ENCODE results near the gene KPNA5.
"Not testable (repeated sequence)": the region's sequence is repeated elsewhere in the genome, so short reads cannot be mapped to it uniquely, and the experiment has no call there.

The KPNA5 gene

DNA sequence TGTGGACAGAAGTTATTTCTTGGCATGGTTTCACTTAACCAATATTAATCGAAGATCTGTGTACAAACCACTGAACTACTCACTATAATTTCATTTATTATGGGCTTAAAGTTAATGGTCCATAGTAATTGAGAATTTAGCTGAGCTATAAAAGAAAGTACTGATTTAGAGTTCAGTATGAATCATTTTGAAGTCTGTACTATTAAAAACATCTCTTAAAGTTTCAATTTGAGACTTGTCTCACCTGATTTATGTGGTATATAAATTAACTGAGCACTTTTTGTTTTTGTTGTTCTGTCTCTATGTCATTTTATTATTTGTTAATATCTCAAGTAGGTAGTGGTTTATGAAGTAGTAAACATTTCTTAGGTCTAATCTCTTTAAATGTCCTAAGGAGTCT, 24.9 kb downstream of the KPNA5 start:
- no peak for DNase-seq

DNA sequence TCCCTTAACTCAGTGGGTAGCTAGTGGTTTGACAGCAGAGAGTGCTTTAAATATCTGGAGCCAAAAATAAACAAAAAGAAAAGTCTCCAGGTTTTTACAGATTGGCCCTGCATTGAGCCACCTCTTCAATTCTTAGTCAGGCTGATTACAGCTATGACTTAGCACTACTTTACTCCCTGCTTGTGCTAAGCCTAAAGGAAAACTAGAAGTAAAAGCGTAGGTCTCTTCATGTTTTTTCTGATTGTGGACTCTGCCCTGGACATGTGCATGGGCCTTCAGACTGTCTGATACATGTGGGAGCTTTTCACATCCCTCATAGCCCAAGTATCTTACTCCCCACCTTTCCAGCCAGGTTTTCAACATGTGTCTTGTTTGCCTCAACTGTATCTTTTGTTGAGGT, 33.3 kb downstream of the KPNA5 start:
- DNase-seq, result no peak

DNA sequence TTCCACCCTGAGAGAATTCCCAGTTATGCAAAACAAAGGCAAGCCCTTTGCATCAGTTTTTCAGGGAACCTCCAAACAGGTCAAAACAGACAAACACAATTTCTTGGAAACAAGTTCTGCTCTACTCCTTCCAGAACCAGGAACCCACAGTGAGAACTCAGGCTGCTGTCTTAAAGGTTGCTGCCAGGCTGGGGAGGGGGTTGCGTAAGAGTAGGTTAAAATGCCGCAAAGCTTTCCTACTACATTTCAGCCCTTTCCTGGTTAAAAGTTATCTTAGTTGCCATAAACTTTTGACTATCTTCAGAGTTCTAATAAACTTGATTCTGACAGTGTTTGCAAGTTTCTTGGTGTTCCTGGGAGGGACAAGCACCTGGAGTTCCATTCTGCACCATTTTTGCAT, 33.8 kb downstream of the KPNA5 start:
- DNase-seq, result no peak

DNA sequence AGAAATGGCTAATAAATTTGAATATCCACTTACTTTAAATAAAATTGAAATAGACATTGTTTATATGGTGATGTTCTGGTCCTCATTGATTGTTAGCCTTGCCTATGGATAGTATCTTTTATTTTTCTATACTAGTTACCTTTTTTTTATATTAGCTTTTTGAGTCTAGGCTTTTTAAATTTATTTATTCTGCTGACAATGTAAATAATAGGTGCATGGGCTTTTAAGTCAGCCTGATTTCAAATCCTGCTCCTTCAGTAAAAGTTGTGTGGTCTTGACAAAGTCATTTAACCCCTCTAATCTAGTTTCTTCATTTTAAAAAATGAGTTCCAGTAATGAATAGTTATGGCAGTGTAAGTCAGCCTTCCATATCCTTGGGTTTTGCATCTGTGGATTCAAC, 45.9 kb downstream of the KPNA5 start:
- no peak for DNase-seq

DNA sequence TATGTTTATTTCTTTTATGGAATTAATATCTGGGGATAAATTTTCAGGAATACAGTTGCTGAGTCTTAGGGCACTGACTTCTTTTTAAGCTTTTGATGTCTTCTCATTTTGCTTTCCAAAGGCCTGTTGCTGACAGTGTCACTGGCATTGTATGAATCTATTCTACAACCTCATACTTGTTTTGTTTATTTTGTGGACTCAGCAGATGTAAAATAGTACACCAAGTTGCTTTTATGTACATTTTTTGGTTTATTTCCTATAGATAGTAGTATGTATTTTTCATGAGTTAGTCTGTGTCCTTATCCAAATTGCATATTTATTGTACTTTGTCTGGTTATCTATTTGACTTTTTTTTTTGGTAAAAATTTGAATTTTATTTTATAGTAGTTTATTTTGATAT, 49.5 kb downstream of the KPNA5 start:
- no peak for DNase-seq

DNA sequence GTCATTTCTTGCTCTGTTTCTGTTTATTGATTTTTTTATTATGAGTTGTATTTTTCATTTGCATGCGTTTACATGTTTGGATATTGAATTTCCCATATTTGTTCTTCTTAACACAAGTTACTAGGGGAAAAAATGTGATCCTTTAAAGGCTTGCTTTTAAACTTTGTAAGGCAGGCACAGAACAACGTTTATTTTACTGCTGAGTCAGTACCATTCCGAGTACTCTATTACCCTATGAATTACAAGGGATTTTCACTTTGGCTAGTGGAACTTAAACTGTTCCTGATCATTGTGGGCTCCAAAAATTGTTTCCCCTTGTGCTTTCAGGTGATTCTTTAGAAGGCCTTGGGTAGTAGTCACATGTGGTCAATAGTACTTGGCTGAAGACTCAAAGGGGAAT, 56.0 kb downstream of the KPNA5 start:
- no peak for DNase-seq

DNA sequence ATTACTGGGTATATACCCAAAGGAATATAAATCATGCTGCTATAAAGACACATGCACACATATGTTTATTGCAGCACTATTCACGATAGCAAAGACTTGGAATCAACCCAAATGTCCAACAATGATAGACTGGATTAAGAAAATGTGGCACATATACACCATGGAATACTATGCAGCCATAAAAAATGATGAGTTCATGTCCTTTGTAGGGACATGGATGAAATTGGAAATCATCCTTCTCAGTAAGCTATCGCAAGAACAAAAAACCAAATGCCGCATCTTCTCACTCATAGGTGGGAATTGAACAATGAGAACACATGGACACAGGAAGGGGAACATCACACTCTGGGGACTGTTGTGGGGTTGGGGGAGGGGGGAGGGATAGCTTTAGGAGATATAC, 59.5 kb downstream of the KPNA5 start:
- not testable (repeated sequence) for DNase-seq

DNA sequence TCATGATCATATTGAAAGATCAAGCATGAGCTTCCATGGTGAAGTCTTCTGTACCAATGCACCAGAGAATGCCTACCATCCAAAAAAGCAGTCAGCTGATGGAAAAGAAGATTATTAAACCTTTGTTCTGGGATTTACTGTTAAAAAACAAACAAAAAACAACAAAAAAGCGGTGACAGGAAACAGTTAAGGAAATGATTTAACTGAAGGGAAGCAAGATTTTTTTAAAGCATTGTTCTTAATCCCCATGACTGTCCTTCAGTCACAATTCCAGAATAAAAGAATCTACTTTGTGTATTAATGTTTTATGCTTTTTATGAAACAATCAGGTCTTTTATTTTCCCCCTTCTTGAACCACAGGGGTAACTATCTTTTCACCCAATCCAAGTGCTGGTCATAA, 60.6 kb downstream of the KPNA5 start:
- no peak for DNase-seq

DNA sequence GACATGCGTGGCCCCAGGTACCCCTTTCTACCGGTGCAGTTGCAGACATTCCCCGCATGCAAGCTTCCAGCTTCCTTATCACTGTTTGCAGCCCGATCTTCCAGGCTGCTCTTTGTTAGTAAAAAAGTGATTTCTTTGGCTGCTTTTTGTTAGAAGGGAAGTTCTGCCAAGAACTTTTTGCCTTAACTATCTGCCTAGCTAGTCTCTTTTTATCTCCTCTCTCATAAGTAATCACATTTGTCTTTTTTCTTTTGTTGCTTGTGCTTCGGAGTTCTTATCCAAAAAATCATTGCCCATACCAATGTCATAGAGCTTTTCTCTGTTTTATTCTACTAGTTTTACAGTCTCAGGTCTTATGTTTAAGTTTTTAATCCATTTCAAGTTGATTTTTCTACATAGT, 64.2 kb downstream of the KPNA5 start:
- DNase-seq, result no peak

DNA sequence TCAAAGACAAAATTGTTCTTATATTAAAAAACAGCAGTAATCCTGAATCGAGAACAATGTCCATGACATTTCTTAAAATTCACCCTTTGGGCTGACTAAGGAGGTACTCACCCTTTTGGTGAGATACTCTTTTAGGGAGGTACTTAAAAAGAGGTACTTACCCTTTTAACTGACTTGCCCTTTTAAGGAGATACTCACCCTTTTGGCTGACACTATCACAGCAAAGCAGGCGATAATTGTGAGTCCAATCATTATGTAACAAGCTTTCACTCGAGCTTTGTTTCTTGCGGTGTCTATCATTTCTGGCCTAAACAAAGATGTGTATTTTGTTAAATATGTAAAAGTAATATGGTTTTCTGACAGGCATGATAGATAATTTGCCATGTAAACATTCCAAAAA, 80.8 kb downstream of the KPNA5 start:
- no peak for DNase-seq

DNA sequence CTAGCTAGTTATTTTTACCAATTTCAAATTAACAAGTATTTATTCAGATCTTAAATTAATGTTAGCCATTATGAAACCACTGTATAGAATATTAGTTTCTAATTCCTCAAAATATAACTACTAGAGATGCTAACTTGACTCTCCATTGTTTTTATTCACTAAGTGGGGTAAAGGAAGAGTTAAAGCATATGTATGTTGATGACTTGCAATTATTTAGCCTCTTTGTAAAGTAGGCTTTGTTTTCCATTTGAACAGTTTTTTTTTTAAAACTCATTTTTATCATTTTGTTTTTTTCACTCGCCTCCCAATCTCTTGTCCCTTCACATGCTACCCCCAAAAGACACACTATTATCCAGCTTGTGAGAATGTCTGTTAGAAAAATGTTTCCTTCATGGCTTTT, 81.2 kb downstream of the KPNA5 start:
- no peak for DNase-seq

DNA sequence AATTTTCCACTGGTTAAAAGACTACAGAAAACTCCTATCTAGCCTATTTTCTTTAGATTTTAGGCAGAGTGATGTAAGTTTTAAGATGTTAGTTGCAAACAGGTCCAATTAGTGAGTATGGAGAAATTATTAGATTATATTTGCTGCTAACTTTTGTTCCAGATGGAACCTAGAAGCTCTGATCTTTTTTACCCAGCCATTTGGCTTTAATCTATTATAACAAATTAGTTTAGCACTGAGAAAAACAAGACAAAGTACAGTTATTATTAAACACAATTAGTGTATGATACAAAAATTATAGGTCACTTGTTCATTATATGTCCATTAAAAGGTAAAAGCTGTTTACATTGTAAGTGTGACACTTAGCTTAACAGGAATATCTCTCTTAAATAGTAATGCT, 82.0 kb downstream of the KPNA5 start:
- DNase-seq, result no peak

DNA sequence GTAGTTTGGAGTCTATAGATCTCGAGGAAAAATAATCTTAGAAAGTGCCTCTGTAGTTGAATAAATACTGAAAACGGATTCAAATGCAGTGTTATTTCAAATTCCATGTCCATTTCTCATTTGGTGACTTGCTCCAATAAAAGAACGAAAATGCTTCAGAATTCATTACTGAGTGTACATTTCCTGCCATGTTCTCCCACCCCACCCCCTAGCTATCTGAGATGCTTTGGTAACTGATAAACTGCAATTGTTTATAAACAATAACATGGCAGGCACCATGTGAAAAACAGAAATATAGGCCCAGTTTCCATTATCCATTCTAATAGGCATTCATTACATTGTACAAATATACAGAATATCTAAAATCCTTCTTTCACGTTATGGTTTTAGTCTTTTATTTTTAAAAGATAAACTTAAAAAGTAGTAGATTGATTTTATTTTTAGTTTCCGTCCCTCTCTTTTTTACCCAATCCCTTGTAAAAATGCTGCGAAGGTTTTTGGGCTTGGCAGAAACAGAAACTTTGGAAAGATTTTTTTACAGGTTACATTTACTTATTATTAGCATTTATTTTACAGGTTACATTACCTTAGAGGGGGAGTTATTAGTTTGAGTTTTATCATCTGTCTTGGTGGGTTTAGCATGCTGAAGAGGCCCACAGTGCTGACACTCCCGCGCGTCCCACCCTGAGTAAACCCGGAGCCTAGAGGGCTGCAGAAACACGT, 83.1 kb downstream of the KPNA5 start:
- DNase-seq, result no peak

DNA sequence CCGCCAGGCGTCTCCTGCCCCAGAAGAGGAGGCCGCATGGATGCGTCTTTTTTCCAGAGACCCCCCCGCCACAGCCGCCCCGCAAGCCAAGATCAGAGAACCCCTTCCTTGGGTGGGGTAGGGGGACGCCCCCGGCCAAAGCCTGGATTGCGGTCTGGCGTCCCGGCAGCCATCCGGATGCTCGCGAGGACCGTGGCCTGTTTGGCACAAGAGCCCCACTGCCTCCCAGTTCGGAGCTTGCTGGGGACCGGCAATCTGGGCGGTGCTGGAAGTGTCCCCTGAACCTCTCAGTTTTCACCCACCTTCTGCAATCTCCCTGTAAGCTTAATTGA, 83.6 kb downstream of the KPNA5 start:
- no peak for DNase-seq

DNA sequence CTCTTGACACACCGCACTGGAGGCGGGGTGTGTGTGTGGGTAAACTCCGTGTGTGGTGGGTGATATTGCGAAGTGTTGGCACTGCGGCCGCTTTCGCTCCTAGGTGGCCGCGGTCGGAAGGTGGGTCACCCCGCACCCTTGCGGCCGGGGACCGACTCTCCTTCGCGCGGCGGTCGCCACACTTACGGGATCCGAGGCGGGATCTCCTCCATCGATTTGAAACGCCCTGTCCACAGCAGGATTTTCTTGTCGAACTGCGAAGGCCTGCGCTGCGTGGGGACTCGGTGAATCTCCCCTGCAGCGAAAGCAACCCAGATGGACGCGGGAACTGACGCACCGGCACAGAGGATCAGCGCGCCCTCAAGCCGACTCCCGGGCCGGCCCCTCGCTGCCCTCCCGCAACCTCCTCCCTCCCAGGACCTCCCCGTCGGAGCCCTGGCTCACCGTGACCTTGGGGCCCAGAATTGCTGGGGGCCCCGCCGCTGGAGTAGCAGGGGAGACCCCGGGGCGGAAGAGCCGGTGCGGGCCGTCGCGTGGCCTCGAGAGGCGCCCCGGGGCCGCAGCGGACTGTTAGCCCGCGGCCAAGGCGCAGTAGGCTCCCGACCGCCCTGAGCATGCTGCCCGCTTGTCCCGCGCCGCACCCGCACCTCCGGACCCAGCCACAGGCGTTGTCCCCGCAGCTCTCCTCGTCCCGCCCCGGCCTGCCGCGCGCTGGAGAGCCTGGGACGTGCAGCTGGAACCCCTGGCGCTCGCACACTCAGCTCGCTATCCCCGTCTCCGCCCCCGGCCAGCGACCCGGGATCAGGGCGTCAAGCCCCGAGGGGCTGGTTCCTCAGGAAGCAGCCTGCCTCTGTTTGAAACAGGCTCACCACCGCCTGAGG, 84.2 kb downstream of the KPNA5 start, which contains the start of gene FAM162B:
Gene FAM162B (minus strand): TSS at position 759 of the 881 bp plus-strand sequence. CDS start 143 bp downstream, at position 616.
- no peak for DNase-seq

DNA sequence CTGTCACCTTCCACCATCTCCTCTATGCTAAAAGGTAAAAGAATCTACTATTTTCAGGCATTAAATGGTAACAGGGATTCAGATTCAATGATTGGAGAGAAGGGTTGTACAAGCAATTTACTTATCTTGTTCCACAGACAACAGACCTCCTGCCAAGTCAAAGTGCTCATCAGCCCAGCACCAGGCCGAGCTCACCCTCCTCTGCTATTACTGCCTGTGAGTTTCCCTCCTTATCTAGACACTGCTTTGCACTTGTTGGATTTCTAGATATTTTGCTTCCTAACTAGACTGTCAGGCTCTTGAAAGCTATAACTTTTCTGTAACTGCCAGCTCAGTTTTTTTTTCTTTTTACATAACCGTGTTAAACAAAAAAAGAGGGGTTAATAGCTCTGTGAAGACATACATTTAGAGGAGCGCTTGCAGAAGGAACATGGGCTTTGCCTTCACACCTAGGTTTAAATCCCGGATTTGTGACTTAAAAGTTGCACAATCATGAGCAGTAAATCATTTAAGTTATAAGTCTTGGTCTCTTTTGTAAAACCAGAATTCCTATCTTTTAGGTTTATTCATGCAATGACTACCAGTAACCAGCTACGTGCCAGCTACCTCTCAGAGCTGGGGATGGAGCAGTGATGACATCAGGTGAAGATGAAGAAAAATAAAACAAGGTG, 85.6 kb downstream of the KPNA5 start:
- no peak for DNase-seq

DNA sequence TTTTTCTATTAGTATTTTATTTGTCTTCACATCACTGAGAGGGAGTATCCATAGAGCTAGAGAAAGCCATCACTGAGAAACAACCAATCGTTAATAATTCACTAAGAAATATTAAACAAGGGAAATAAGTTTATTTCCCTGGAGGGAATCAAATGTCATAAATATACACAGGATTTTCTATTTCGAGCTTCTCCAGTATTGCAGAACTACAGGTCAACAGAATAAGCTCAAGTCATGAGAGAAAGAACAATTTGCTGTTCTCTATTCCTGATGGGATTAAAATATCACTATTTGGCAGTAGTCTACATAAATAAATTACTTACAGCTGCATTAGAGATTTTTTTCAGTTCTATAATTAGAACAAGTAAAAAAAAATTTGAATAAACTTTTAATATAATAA, 86.7 kb downstream of the KPNA5 start:
- DNase-seq, result no peak

DNA sequence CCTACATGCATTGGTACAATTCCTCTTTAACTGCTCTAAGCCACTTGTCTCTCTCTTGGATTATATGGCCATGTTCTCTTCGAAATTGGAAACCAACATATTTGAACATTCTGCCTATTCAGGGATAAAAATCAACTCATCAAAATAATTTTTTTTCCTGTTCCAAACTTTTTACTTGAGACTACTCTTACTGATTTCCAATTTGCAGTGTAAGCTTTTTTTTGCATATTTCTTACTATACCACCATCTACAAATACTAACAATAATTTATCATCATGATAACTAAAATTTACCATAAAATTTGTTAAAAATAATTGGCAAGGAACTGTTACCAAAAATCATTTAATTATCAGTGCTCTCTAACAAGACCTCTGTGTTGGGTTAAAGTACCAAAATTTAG, 91.4 kb downstream of the KPNA5 start:
- no peak for DNase-seq

DNA sequence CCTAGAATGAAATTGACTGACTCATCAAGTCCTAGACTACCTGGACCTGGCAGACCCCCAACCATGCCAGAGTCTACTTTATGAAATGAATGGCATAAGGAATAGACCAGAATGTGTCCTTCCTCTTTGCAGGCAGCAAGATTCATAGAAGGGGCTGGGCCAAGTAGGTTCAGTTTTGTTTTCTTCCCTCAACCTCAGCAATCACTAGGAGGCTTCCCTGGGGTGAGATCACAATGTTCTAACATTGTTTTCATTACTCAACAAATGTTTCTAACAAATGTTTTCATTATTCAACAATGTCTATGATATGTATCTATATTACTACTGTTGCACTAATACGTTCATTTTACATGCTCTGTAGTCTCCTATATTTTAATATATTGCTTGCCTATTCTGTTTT, 92.9 kb downstream of the KPNA5 start:
- DNase-seq, result no peak

DNA sequence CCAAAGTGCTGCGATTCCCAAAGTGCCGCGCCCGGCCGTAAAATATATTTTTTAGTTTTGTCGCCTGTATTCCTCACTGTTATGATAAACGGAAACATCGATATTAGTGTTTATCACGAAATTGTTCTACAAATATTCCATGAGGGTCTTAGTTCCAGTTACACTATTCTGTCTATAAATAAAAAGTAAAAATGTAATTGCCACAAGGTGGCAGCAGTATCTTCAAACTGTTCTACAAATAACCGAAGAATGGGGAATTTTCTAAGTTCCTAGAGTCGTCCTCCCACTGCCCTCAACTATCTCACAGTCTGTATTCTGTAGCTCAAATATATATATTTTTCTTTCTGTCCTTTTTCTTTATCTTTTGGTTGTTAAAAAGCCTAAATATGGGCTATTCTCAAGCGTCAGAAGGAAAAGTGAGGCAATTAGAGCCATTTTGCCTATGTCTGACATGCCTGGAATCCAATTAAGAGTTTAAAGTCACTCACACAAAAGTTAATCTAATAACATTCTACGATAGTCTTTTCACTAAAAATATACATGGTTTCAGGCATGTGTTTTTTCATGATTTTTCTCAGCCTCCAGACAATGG, 98.7 kb downstream of the KPNA5 start:
- no peak for DNase-seq

DNA sequence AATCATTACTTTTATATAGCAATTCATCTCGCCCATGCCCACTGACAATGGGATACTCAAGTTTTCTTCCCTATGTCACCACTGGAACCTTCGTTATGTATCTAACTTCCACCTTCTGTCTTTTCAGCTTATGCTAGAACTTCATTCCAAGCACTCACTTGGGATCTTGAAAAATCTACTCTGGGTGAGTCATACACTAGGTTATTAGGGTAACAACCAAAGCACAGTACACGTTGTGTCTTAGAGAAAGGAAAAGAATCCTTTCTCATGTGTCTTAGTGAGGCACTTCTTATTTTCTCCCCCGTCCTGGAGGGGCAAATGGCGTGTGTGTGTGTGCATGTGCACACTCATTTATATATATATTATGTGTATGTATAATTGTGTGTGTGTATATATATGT, 102.8 kb downstream of the KPNA5 start:
- DNase-seq, result no peak

Measured in NCI-H187 treated with DMSO at 0.1 percent for 48 hours (cell line).